ENCODE data around the gene PSMD2. TPM values are rescaled to one million over a fixed set of nuclear protein-coding genes. Genes with fewer than 3 reads are reported as not detected.
A peak's percentile ranks its signal among the peaks of the same experiment; 100 is the strongest.

Gene PSMD2
- total RNA-seq, 2 donors from 2014 or later = 230 to 272 TPM

- TF ChIP-seq CTCF (IDR thresholded peaks at IDR 0.05) (no peak), POLR2AphosphoS5 (IDR thresholded peaks at IDR 0.05) (no peak), POLR2A (IDR thresholded peaks at IDR 0.05) (no peak)
- Histone ChIP-seq H3K36me3 (peaks cover 0 to 5% of the 10 kb centered on the region in 2 donors), H3K4me1 (replicated peaks) (no peaks in the 10 kb centered on the region), H3K9me3 (no peaks in the 10 kb centered on the region), H3K4me3 (no peak overlapping the region), H3K27ac (no peak overlapping the region), H3K27me3 (replicated peaks; ENCODE audit: insufficient read depth) (no peaks in the 10 kb centered on the region)
- intact Hi-C loops (cut with DNase I) = no loop called here
- DNase-seq (ENCODE audit: low spot score) = no peak
- WGBS = 48% methylated on average over 15 of the region's 15 CpGs
These were observed 53.2 kb downstream of the PSMD2 start for GRCh38 chr3:184352149-184352785.

GRCh38 chr3:184352897-184353545 is 54.0 kb downstream of the PSMD2 start:
- Histone ChIP-seq H3K4me3 (no peak overlapping the region), H3K36me3 (peaks cover 0 to 6% of the 10 kb centered on the region in 2 donors), H3K27ac (no peak overlapping the region), H3K4me1 (replicated peaks) (no peaks in the 10 kb centered on the region), H3K9me3 (no peaks in the 10 kb centered on the region), H3K27me3 (replicated peaks; ENCODE audit: insufficient read depth) (no peaks in the 10 kb centered on the region)
- intact Hi-C loops (cut with DNase I) = no loop called here
- no peak for DNase-seq (ENCODE audit: low spot score)
- TF ChIP-seq POLR2AphosphoS5 (IDR thresholded peaks at IDR 0.05) = no peak
- no peak for TF ChIP-seq CTCF (IDR thresholded peaks at IDR 0.05)
- no peak for TF ChIP-seq POLR2A (IDR thresholded peaks at IDR 0.05)
- WGBS = 91% methylated on average over 11 of the region's 11 CpGs

GRCh38 chr3:184353546-184353941 is 54.5 kb downstream of the PSMD2 start:
- TF ChIP-seq POLR2AphosphoS5 (IDR thresholded peaks at IDR 0.05) = no peak
- TF ChIP-seq CTCF (IDR thresholded peaks at IDR 0.05) = no peak
- TF ChIP-seq POLR2A (IDR thresholded peaks at IDR 0.05) = no peak
- Histone ChIP-seq H3K27me3 (replicated peaks; ENCODE audit: insufficient read depth) (no peaks in the 10 kb centered on the region), H3K9me3 (no peaks in the 10 kb centered on the region), H3K27ac (no peak overlapping the region), H3K4me1 (replicated peaks) (no peaks in the 10 kb centered on the region), H3K4me3 (no peak overlapping the region), H3K36me3 (peaks cover 0 to 6% of the 10 kb centered on the region in 2 donors)
- 98% methylated on average over 11 of the region's 11 CpGs for WGBS
- intact Hi-C loops (cut with DNase I) = no loop called here
- no peak for DNase-seq (ENCODE audit: low spot score)

GRCh38 chr3:184354121-184354728 is 55.2 kb downstream of the PSMD2 start:
- intact Hi-C loops (cut with DNase I) = no loop called here
- Histone ChIP-seq H3K36me3 (peaks cover 0 to 6% of the 10 kb centered on the region in 2 donors), H3K27ac (no peak overlapping the region), H3K4me1 (replicated peaks) (no peaks in the 10 kb centered on the region), H3K4me3 (no peak overlapping the region), H3K9me3 (no peaks in the 10 kb centered on the region), H3K27me3 (replicated peaks; ENCODE audit: insufficient read depth) (no peaks in the 10 kb centered on the region)
- WGBS = 75% methylated on average over 13 of the region's 18 CpGs
- TF ChIP-seq POLR2AphosphoS5 (IDR thresholded peaks at IDR 0.05) = no peak
- TF ChIP-seq CTCF (IDR thresholded peaks at IDR 0.05) = peak; percentile 48 to 59 (median 52)
- no peak for TF ChIP-seq POLR2A (IDR thresholded peaks at IDR 0.05)
- peak; percentile 27 for DNase-seq (ENCODE audit: low spot score)
